Heart left ventricle (tissue), 13 donors: Measurements from ENCODE around the gene SYNM.

Experiments used
- POLR2A ChIP-seq, 2 donors: fragments of 450-650 bp; IDR thresholded peaks; one replicate each; pipeline ENCODE4 v1.6.1; 2017; ENCODE audit warnings: antibody characterized with exemption in 2 of 2, mild to moderate bottlenecking in 2 of 2, moderate library complexity in 2 of 2
- TF ChIP-seq, protein P1 (sequence below), 12 donors: fragments of 200-600 bp; sonication (generic) in 4 of 12; IDR thresholded peaks; one replicate each; pipeline versions ENCODE4 v1.5.0 to v1.8.0; 2018 to 2022; ENCODE audit warnings: antibody characterized with exemption in 12 of 12, mild to moderate bottlenecking in 5 of 12
- donor health status: ischemic (EF 13 %, LVEDD 7.1; RV severe dilation, severe dysfunction).
- donor health status: DM: no; HTN: yes; CAD: no.
- donor health status: DM: no; HTN: no; CAD: no.
- donor health status: ischemic (EF 25% LVEDD 6.9; RV normal size, moderate dysfunction).
- donor health status: ischemic (EF 25% LVEDD 5.7; RV mildly dilated, moderate dysfunction).
- donor health status: ischemic (EF 35%, LVEDD 5.7; RV mildly dilated, moderate dysfunction).
- donor health status: nonischemic (EF 11% LVEDD 7.7; RV severe dilation, severe dysfunction).
- donor health status: DM: yes; HTN: yes; CAD: no.
- donor health status: PGD.
- donor health status: ischemic (EF 29% LVEDD 5.4; RV normal size, mild dysfunction).
- donor health status: nonischemic (EF 23%, LVEDD 6.1; RV moderate dilation, normal function).

DNA sequence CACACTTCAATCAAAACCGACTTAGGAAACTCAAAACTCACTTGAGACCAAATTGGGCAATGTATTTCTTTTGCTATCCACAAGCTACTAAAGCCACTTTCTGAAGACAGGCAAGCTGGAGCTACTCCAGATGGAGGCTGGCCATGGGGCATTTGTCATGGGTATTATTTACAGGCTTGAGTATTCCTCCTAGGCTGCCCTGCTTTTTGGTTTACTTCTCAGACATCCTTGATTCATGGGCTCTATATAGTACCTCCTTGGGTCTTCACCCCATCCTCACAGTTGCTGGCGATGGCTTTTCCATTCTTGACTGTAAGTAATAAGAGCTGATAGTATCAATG, 18.6 kb upstream of the SYNM start:
- TF ChIP-seq, protein P1, sequence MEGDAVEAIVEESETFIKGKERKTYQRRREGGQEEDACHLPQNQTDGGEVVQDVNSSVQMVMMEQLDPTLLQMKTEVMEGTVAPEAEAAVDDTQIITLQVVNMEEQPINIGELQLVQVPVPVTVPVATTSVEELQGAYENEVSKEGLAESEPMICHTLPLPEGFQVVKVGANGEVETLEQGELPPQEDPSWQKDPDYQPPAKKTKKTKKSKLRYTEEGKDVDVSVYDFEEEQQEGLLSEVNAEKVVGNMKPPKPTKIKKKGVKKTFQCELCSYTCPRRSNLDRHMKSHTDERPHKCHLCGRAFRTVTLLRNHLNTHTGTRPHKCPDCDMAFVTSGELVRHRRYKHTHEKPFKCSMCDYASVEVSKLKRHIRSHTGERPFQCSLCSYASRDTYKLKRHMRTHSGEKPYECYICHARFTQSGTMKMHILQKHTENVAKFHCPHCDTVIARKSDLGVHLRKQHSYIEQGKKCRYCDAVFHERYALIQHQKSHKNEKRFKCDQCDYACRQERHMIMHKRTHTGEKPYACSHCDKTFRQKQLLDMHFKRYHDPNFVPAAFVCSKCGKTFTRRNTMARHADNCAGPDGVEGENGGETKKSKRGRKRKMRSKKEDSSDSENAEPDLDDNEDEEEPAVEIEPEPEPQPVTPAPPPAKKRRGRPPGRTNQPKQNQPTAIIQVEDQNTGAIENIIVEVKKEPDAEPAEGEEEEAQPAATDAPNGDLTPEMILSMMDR (IDR thresholded peaks at IDR 0.05): no peak
- TF ChIP-seq POLR2A (IDR thresholded peaks at IDR 0.05): no peak
